Endothelial cell of umbilical vein (primary cell): Measurements from ENCODE around the gene NEK7.

Experiments
- CTCF ChIP-seq, 2 donors: IDR thresholded peaks; 1 replicate in 1 of 2; 2 replicates in 1 of 2; pipeline ENCODE4 v1.5.1; 2011; ENCODE audit warnings: low read length in 2 of 2, mild to moderate bottlenecking in 2 of 2, moderate library complexity in 2 of 2, control low read depth in 1 of 2, inconsistent platforms in 1 of 2, low read depth in 1 of 2; ENCODE audit not compliant: insufficient read depth in 1 of 2; ENCODE audit errors: extremely low read depth in 1 of 2
- EZH2 ChIP-seq: IDR thresholded peaks from 2 replicates; pipeline ENCODE4 v1.6.1; 2012; ENCODE audit warnings: borderline replicate concordance, low read depth, mild to moderate bottlenecking, moderate library complexity, low read length, inconsistent platforms; ENCODE audit not compliant: severe bottlenecking
- FOS ChIP-seq: IDR thresholded peaks from 2 replicates; pipeline ENCODE4 v1.6.1; 2011; ENCODE audit warnings: mild to moderate bottlenecking, low read length, moderate library complexity, borderline replicate concordance; ENCODE audit not compliant: insufficient read depth
- GATA2 ChIP-seq: IDR thresholded peaks from 2 replicates; pipeline ENCODE4 v1.7.0; 2011; ENCODE audit warnings: low read depth, mild to moderate bottlenecking, moderate library complexity, mixed read lengths, low read length; ENCODE audit not compliant: insufficient read length, insufficient read depth
- JUN ChIP-seq: IDR thresholded peaks from 2 replicates; pipeline ENCODE4 v1.6.1; 2011; ENCODE audit warnings: borderline replicate concordance, low read depth; ENCODE audit not compliant: insufficient read length, insufficient read depth
- MAX ChIP-seq: IDR thresholded peaks from 2 replicates; pipeline ENCODE4 v1.6.1; 2011; ENCODE audit not compliant: insufficient read depth, insufficient read length
- MYC ChIP-seq: IDR thresholded peaks from one replicate; pipeline ENCODE4 v1.6.1; 2011; ENCODE audit warnings: mild to moderate bottlenecking, low read depth, low read length
- POLR2A ChIP-seq: IDR thresholded peaks from 2 replicates; pipeline ENCODE4 v1.6.1; 2012; ENCODE audit warnings: low read depth, mild to moderate bottlenecking, control low read depth, low read length
- POLR2AphosphoS5 ChIP-seq: IDR thresholded peaks from 2 replicates; pipeline ENCODE4 v1.6.1; 2012; ENCODE audit warnings: low read depth, mild to moderate bottlenecking, control low read depth, low read length, moderate library complexity; ENCODE audit not compliant: insufficient read depth

- TF ChIP-seq CTCF (IDR thresholded peaks at IDR 0.05; ENCODE audit: extremely low read depth in 1 of 2, insufficient read depth in 1 of 2, low read depth in 1 of 2, low read length in 2 of 2) = no peak
- TF ChIP-seq POLR2A = no peak
- no peak for TF ChIP-seq JUN
- TF ChIP-seq MAX = no peak
- TF ChIP-seq POLR2AphosphoS5 = no peak
- TF ChIP-seq EZH2 = no peak
- no peak for TF ChIP-seq MYC
- no peak for TF ChIP-seq GATA2
- TF ChIP-seq FOS = no peak
Observed at GRCh38 chr1:198364471-198364870, 207.7 kb downstream of the NEK7 start.
